ENCODE data around the gene MIPEP. TPM values are rescaled to one million over a fixed set of nuclear protein-coding genes. Genes with fewer than 3 reads are reported as not detected.

Gene MIPEP
- total RNA-seq, 4 donors from 2014 or later: 12.1 to 20.3 (median 16.0) TPM

DNA sequence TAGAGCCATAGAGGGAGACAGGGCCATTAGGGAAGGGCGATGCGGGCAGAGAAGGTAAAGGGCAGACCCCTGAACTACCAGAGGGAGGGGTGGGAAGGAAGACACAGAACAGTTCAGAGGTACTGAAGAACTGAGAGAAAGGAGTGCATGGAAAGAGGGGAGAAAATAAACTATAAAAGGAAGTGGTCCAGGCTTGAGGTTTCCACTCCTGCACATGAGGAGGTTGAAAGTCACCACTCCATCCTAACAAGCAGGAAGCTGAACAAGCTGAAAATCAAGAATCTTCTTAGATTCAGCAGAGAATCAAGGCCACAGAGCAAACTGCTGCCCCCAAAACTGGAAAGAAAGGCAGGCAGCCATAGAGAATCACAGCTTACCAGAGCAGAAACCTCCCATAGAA lies 45.1 kb downstream of the MIPEP start:
- Histone ChIP-seq H3K9me3 (no peaks in the 10 kb centered on the region), H3K36me3 (peaks cover 4 to 23% (median 11%) of the 10 kb centered on the region in 4 donors), H3K4me1 (peaks cover 0 to 18% (median 12%) of the 10 kb centered on the region in 4 donors), H3K27ac (replicated peaks in 1 of 4) (no peak overlapping the region), H3K27me3 (no peaks in the 10 kb centered on the region), H3K4me3 (no peak overlapping the region)
- intact Hi-C loops (cut with DNase I): no loop called here
- WGBS: 100% methylated on average over 2 of the region's 2 CpGs
- no peak for DNase-seq (ENCODE audit: extremely low spot score)
- TF ChIP-seq POLR2AphosphoS5 (IDR thresholded peaks at IDR 0.05) (no peak), EP300 (IDR thresholded peaks at IDR 0.05) (no peak), POLR2A (IDR thresholded peaks at IDR 0.05; ENCODE audit: low read depth) (no peak)
- TF ChIP-seq, protein P1, sequence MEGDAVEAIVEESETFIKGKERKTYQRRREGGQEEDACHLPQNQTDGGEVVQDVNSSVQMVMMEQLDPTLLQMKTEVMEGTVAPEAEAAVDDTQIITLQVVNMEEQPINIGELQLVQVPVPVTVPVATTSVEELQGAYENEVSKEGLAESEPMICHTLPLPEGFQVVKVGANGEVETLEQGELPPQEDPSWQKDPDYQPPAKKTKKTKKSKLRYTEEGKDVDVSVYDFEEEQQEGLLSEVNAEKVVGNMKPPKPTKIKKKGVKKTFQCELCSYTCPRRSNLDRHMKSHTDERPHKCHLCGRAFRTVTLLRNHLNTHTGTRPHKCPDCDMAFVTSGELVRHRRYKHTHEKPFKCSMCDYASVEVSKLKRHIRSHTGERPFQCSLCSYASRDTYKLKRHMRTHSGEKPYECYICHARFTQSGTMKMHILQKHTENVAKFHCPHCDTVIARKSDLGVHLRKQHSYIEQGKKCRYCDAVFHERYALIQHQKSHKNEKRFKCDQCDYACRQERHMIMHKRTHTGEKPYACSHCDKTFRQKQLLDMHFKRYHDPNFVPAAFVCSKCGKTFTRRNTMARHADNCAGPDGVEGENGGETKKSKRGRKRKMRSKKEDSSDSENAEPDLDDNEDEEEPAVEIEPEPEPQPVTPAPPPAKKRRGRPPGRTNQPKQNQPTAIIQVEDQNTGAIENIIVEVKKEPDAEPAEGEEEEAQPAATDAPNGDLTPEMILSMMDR (IDR thresholded peaks at IDR 0.05): no peak

GRCh38 chr13:23843436-23843835 lies 45.8 kb downstream of the MIPEP start:
- H3K4me1 ChIP-seq: peaks cover 0 to 11% (median 7%) of the 10 kb centered on the region in 4 donors
- H3K27ac ChIP-seq (replicated peaks in 1 of 4): no peak overlapping the region
- WGBS: 75% methylated on average over 1 of the region's 1 CpG
- TF ChIP-seq POLR2A (IDR thresholded peaks at IDR 0.05; ENCODE audit: low read depth) (no peak), EP300 (IDR thresholded peaks at IDR 0.05) (no peak), POLR2AphosphoS5 (IDR thresholded peaks at IDR 0.05) (no peak)
- TF ChIP-seq, protein P1 (IDR thresholded peaks at IDR 0.05): no peak
- no peaks in the 10 kb centered on the region for H3K27me3 ChIP-seq
- intact Hi-C loops (cut with DNase I): no loop called here
- H3K4me3 ChIP-seq: no peak overlapping the region
- peaks cover 4 to 23% (median 11%) of the 10 kb centered on the region in 4 donors for H3K36me3 ChIP-seq
- DNase-seq (ENCODE audit: extremely low spot score): no peak
- no peaks in the 10 kb centered on the region for H3K9me3 ChIP-seq

DNA sequence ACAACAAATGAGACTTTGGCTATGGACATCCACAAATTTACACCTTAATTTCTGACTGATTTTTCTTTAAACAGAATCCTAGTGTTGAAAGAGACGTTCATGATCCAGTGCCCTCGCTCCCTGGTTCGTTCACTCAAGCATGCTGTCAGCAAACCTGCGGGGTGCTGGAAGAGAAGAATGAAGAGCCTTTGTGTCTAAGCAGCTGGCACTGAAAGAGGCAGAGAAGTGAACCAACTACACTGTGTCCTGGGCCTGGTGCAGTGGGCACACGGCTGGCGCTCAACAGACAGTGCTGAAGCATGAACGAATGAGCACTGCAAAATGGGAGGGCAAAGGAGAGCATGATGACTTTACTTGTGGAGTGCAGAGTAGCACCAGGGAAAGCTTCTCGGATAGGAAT lies 46.8 kb downstream of the MIPEP start:
- peaks cover 0 to under 1% (median 0%) of the 10 kb centered on the region in 4 donors for H3K4me1 ChIP-seq
- no peak overlapping the region for H3K27ac ChIP-seq (replicated peaks in 1 of 4)
- H3K36me3 ChIP-seq: peaks cover 4 to 28% (median 11%) of the 10 kb centered on the region in 4 donors
- no peak for TF ChIP-seq POLR2AphosphoS5 (IDR thresholded peaks at IDR 0.05)
- TF ChIP-seq EP300 (IDR thresholded peaks at IDR 0.05): no peak
- TF ChIP-seq, protein P1 (IDR thresholded peaks at IDR 0.05): no peak
- no peak for TF ChIP-seq POLR2A (IDR thresholded peaks at IDR 0.05; ENCODE audit: low read depth)
- H3K9me3 ChIP-seq: no peaks in the 10 kb centered on the region
- H3K27me3 ChIP-seq: no peaks in the 10 kb centered on the region
- no peak overlapping the region for H3K4me3 ChIP-seq
- intact Hi-C loops (cut with DNase I): no loop called here
- no peak for DNase-seq (ENCODE audit: extremely low spot score)
- 95% methylated on average over 8 of the region's 8 CpGs for WGBS

DNA sequence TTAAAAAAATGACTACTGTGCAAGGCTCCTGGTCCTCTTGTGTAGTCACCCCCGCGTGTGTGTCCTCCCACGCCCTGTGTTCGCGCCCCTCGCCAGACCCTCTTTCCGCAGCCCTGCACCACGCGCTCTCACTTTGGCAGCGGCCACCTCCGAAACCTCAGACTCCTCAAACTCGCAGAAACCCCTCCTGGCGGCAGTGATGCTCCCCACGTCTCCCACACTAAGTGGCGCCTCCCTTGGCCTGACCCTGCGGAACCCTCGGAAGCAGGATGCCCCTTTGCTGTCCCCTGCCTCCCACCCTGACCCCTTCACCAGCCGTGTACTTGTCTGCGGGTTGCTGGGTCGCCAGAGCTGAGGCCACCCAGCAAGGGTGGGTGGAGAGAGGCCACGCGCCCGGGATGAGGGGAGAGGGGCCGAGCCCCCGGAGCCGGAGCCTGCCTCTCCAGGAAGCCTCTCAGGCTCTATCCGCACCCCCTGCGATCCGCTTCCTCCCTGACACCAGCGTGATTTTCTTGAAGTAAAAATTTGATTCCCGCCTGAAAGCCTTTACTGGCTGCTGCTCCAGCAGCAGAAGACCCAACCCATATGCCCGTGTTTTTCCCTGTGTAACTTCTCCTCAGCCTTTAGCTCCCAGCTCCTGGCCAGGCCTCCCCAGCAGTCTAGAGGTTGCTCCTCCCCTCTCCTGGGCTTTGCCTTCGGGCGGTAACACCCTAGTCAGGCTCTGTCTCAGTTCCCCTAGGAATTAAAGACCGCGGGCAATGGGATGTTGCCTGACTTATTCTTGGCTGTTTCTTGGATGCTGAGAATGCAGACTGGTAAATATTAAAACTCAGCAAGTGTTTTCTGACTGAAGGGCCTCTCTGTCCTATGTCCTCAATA lies 55.2 kb downstream of the MIPEP start:
- Histone ChIP-seq H3K27ac (replicated peaks in 1 of 4) (no peak overlapping the region), H3K36me3 (peaks cover 0 to 21% (median 10%) of the 10 kb centered on the region in 4 donors), H3K4me3 (no peak overlapping the region), H3K27me3 (no peaks in the 10 kb centered on the region), H3K4me1 (no peaks in the 10 kb centered on the region), H3K9me3 (no peaks in the 10 kb centered on the region)
- 92% methylated on average over 30 of the region's 36 CpGs for WGBS
- intact Hi-C loops (cut with DNase I): no loop called here
- no peak for DNase-seq (ENCODE audit: extremely low spot score)
- no peak for TF ChIP-seq POLR2AphosphoS5 (IDR thresholded peaks at IDR 0.05)
- no peak for TF ChIP-seq EP300 (IDR thresholded peaks at IDR 0.05)
- TF ChIP-seq POLR2A (IDR thresholded peaks at IDR 0.05; ENCODE audit: low read depth): no peak
- TF ChIP-seq, protein P1 (IDR thresholded peaks at IDR 0.05): no peak
